Prostate gland (tissue), 2 donors: Measurements from ENCODE around the gene KCNQ5. TPM values are rescaled to one million over a fixed set of nuclear protein-coding genes. Genes with fewer than 3 reads are reported as not detected.
A peak's percentile ranks its signal among the peaks of the same experiment; 100 is the strongest.

Experiments used
- DNase-seq: peaks from one replicate; pipeline ENCODE4 v3.0.0-alpha.2; 2019; ENCODE audit warnings: low spot score
- H3K27ac ChIP-seq, 2 donors: fragments of 200-600 bp; sonication (generic); 2 replicates each; pipeline ENCODE4 v1.5.1; 2017 to 2019
- H3K27me3 ChIP-seq: fragments of 200-600 bp; sonication (generic); replicated peaks from 2 replicates; pipeline ENCODE4 v1.5.1; 2019; ENCODE audit not compliant: insufficient read depth
- H3K36me3 ChIP-seq, 2 donors: fragments of 200-600 bp; sonication (generic); 1 replicate in 1 of 2; 2 replicates in 1 of 2; pipeline versions ENCODE4 v1.5.1 to v1.8.1; 2017 to 2019
- H3K4me1 ChIP-seq: fragments of 200-600 bp; sonication (generic); replicated peaks from 2 replicates; pipeline ENCODE4 v1.5.1; 2019
- H3K4me3 ChIP-seq, 2 donors: fragments of 200-600 bp; sonication (generic); 2 replicates each; pipeline ENCODE4 v1.5.1; 2017 to 2019
- H3K9me3 ChIP-seq: fragments of 200-600 bp; sonication (generic); 2 replicates; pipeline ENCODE4 v1.5.1; 2017
- CTCF ChIP-seq, 4 experiments: fragments of 200-600 bp in 2 of 4; fragments of 450-650 bp in 2 of 4; sonication (generic) in 2 of 4; IDR thresholded peaks; 1 replicate in 3 of 4; 2 replicates in 1 of 4; pipeline ENCODE4 v1.5.1; 2016 to 2019; ENCODE audit warnings: antibody characterized with exemption in 4 of 4, mild to moderate bottlenecking in 2 of 4, moderate library complexity in 2 of 4
- POLR2A ChIP-seq: fragments of 450-650 bp; IDR thresholded peaks from one replicate; pipeline ENCODE4 v1.6.1; 2016; ENCODE audit warnings: antibody characterized with exemption, mild to moderate bottlenecking
- POLR2AphosphoS5 ChIP-seq: sonication (generic); formaldehyde crosslinking; IDR thresholded peaks from one replicate; pipeline ENCODE4 v1.6.1; 2017; ENCODE audit warnings: antibody characterized with exemption
- WGBS: methylation state at CpG from one replicate; pipeline ENCODE4 v1.1.5; 2018; 5-methylcytosine and 5-hydroxymethylcytosine counted together
- intact Hi-C: fragments of 100-400 bp; cut with DNase I; formaldehyde crosslinking; loops from one replicate; pipeline ENCODE4 v1.14.2; 2022
- total RNA-seq, 2 donors: library from RNA; depleted of rRNA; stranded (reverse); fragments of >200 nt; gene quantifications; one replicate each; pipeline ENCODE4 v1.1.0, GENCODE V29; 2016

KCNQ5 gene
- total RNA-seq, 2 donors from 2014 or later = 3.6 to 4.1 TPM

DNA sequence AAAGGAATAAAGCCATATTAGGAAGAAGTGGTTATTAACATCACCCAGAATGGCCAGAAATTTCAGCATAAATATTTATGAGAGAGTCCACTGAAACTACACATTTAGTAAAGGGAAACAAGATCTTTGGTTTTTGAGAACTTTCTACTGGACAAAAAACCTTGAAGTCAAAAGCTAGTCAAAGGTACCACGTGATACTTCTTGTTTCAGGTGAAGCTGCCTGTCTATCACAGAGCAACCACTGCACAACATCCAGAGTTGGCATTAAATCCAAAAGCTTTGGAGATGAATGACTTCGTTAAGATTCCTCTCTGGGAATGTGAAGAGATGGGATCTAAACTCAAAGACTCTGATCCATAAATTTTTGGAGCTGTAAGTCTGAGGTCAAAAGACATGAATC is 137.0 kb downstream of the KCNQ5 start:
- intact Hi-C loops = no loop called here
- H3K27me3 ChIP-seq = no peaks in the 10 kb centered on the region
- no peaks in the 10 kb centered on the region for H3K36me3 ChIP-seq
- no peaks in the 10 kb centered on the region for H3K9me3 ChIP-seq
- DNase-seq = no peak
- H3K27ac ChIP-seq = no peak overlapping the region
- no peak for TF ChIP-seq POLR2A
- TF ChIP-seq POLR2AphosphoS5 = no peak
- no peak for TF ChIP-seq CTCF (IDR thresholded peaks at IDR 0.05)
- no peak overlapping the region for H3K4me3 ChIP-seq
- no peaks in the 10 kb centered on the region for H3K4me1 ChIP-seq
- WGBS = 51% methylated on average over 2 of the region's 2 CpGs

DNA sequence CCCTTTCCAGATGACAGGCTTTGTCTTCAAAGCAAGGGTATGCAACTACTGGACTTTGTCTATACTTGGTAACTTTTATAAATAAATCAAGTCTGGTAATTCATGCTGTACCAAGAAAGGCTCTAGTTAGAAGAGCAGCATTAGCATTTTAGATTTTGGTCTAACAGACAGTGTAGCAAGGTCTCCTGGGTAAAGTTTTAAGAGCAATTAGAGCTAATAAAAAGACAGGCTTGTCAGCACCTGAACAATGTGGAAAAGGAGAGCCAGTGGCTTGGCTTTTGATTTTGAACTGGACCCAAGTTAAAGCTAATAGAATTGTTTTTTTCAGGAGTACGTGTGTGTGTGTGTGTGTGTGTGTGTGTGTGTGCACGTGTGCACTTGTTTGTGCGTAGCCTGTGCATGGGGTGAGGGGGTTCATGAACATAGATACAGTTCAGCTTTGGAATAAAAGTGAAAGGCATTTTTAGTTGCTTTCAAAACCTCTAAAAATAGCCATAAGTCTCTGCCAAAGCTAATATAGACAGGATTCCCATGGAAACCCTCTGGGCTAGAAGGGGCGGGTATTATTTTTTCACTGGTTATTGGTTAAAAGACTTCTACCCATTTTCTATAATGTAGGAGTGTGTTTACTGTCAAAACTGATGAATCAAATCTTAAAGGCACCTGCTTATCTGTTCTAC is 138.4 kb downstream of the KCNQ5 start:
- DNase-seq = peak; percentile 8
- Histone ChIP-seq H3K9me3 (no peaks in the 10 kb centered on the region), H3K4me1 (no peaks in the 10 kb centered on the region), H3K27me3 (no peaks in the 10 kb centered on the region), H3K36me3 (no peaks in the 10 kb centered on the region), H3K4me3 (no peak overlapping the region), H3K27ac (no peak overlapping the region)
- WGBS = 15% methylated on average over 4 of the region's 4 CpGs
- intact Hi-C loops = no loop called here
- TF ChIP-seq POLR2AphosphoS5 (peak; percentile 11), CTCF (IDR thresholded peaks at IDR 0.05) (no peak)

DNA sequence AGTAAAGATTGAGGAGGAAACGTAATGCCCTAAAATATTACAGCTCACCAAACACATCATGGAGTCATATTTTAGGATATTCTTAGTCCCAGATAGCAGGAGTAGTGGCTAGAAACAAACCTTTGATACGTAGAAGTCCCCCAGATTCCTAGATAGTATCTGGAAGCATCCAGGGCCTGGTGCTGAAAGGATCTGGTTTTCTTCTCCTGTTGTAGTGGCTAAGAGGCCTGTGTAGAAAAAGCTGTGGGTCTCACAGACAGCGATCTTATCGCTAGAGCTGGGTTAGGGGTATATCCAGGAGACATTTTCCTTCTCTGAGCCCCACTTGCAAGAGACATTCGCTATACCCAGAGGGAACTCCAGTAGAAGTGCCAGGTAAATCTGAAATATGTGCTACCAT is 139.9 kb downstream of the KCNQ5 start:
- 72% methylated on average over 5 of the region's 5 CpGs for WGBS
- intact Hi-C loops = no loop called here
- H3K27ac ChIP-seq = no peak overlapping the region

GRCh38 chr6:72769459-72770125 is 147.7 kb downstream of the KCNQ5 start:
- 98% methylated on average over 1 of the region's 1 CpG for WGBS
- no peak for DNase-seq
- TF ChIP-seq POLR2A = no peak
- TF ChIP-seq POLR2AphosphoS5 = no peak
- no peak for TF ChIP-seq CTCF (IDR thresholded peaks at IDR 0.05)
- Histone ChIP-seq H3K9me3 (no peaks in the 10 kb centered on the region), H3K4me1 (no peaks in the 10 kb centered on the region), H3K36me3 (no peaks in the 10 kb centered on the region), H3K4me3 (no peak overlapping the region), H3K27ac (no peak overlapping the region), H3K27me3 (no peaks in the 10 kb centered on the region)
- intact Hi-C loops = no loop called here

More for the DNA sequence above, 139.9 kb downstream of the KCNQ5 start:
- TF ChIP-seq CTCF (IDR thresholded peaks at IDR 0.05) = no peak
- TF ChIP-seq POLR2A = no peak
- TF ChIP-seq POLR2AphosphoS5 = no peak
- Histone ChIP-seq H3K4me3 (no peak overlapping the region), H3K9me3 (no peaks in the 10 kb centered on the region), H3K27me3 (no peaks in the 10 kb centered on the region), H3K4me1 (no peaks in the 10 kb centered on the region), H3K36me3 (no peaks in the 10 kb centered on the region)
- DNase-seq = no peak

DNA sequence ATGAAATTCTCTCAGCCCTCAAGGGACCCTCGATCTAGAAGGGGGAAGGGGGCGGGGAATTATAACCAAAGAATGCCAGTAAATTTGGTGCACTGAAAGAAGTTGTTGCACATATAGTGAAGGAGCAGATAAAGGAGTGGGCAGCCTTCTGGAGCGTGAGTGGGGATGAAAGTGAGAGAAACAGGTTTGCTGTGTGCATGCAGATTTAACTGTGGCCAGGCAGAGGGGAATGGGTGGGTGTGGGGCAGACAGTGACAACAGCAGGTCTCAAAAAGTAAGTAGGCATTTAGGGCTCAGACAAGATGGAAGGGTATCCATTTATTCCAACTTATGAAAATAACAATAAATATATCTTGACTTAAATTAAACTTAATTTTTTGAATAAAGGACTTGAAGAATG is 149.1 kb downstream of the KCNQ5 start:
- no peak overlapping the region for H3K27ac ChIP-seq
- no peaks in the 10 kb centered on the region for H3K4me1 ChIP-seq
- 73% methylated on average over 3 of the region's 3 CpGs for WGBS
- TF ChIP-seq POLR2AphosphoS5 = no peak
- TF ChIP-seq CTCF (IDR thresholded peaks at IDR 0.05) = no peak
- TF ChIP-seq POLR2A = no peak
- no peaks in the 10 kb centered on the region for H3K36me3 ChIP-seq
- no peak overlapping the region for H3K4me3 ChIP-seq
- intact Hi-C loops = no loop called here
- H3K9me3 ChIP-seq = no peaks in the 10 kb centered on the region
- H3K27me3 ChIP-seq = no peaks in the 10 kb centered on the region
- DNase-seq = no peak
